GM12878 (cell line): Measurements from ENCODE around the gene BAK1. TPM values are rescaled to one million over a fixed set of nuclear protein-coding genes. Genes with fewer than 3 reads are reported as not detected.

Experiments
- ATAC-seq: fragments of 200-7000 bp; cut with Tn5 transposase; 3 replicates; pipeline ENCODE4 v1.9.1; 2020; ENCODE audit warnings: mild to moderate bottlenecking, moderate library complexity
- BruUV-seq: library from RNA; stranded (reverse); fragments of 400-500 nt; replicated peaks from 2 replicates; lab custom pipeline; 2021; lab: Mats Ljungman, UMichigan
- CTCF ChIA-PET: fragments of 300-600 bp; sonication (Branson Sonifier 250); formaldehyde crosslinking; extraction: SDS; loops from one replicate; lab custom pipeline; 2021; ENCODE audit warnings: inconsistent platforms; lab: Yijun Ruan, JAX
- POLR2A ChIA-PET: fragments of 350-600 bp; formaldehyde crosslinking; extraction: SDS; loops from one replicate; lab custom pipeline; 2021; ENCODE audit warnings: inconsistent platforms; lab: Charles Lee
- RAD21 ChIA-PET: fragments of 300-600 bp; sonication (Branson Sonifier 250); formaldehyde crosslinking; loops from one replicate; lab custom pipeline; 2023; ENCODE audit warnings: antibody characterized with exemption; ENCODE audit not compliant: unreplicated experiment; lab: Charles Lee
- SMC1A ChIA-PET: fragments of 300-600 bp; sonication (Branson Sonifier 250); formaldehyde crosslinking; loops from one replicate; lab custom pipeline; 2023; ENCODE audit not compliant: unreplicated experiment, uncharacterized antibody; lab: Charles Lee
- DNase-seq: peaks from one replicate; pipeline ENCODE4 v3.0.0-alpha.2; 2011; ENCODE audit warnings: low read depth, low spot score
- FAIRE-seq: peaks from 3 replicates; lab custom pipeline; 2011; peaks lifted over from hg19 to GRCh38; lab: Jason Lieb, UNC
- H2AFZ ChIP-seq: 2 replicates; pipeline ENCODE4 v1.6.0; 2011; ENCODE audit warnings: low read depth, low read length, control low read depth; ENCODE audit not compliant: control insufficient read depth
- H3K27ac ChIP-seq: 2 replicates; pipeline ENCODE4 v1.5.1; 2011; ENCODE audit warnings: control low read depth; ENCODE audit not compliant: control insufficient read depth, insufficient read depth
- H3K27me3 ChIP-seq, 2 experiments: replicated peaks in 1 of 2; 2 replicates each; pipeline versions ENCODE4 v1.6.0 to v1.6.1; 2011; ENCODE audit warnings: low read length in 1 of 2; ENCODE audit not compliant: control insufficient read depth in 2 of 2, insufficient read depth in 2 of 2
- H3K36me3 ChIP-seq, 2 experiments: 2 replicates each; pipeline ENCODE4 v1.5.1; 2011; ENCODE audit warnings: low read length in 1 of 2; ENCODE audit not compliant: control insufficient read depth in 2 of 2, insufficient read depth in 2 of 2
- H3K4me1 ChIP-seq: 2 replicates; pipeline ENCODE4 v1.6.1; 2011; ENCODE audit warnings: mild to moderate bottlenecking, low read length, moderate library complexity, mixed read lengths; ENCODE audit not compliant: control insufficient read depth, insufficient read depth
- H3K4me2 ChIP-seq: 2 replicates; pipeline ENCODE4 v1.6.0; 2011; ENCODE audit warnings: control low read depth; ENCODE audit not compliant: control insufficient read depth, insufficient read depth
- H3K4me3 ChIP-seq: fragments of 200-600 bp; sonication (generic); 2 replicates; pipeline ENCODE4 v1.5.1; 2016
- H3K79me2 ChIP-seq: 2 replicates; pipeline ENCODE4 v1.6.0; 2011; ENCODE audit warnings: low read length; ENCODE audit not compliant: control insufficient read depth, insufficient read depth
- H3K9ac ChIP-seq: 2 replicates; pipeline ENCODE4 v1.8.0; 2011; ENCODE audit warnings: low read length, control low read depth, mixed read lengths; ENCODE audit not compliant: control insufficient read depth, insufficient read depth
- H3K9me3 ChIP-seq: replicated peaks from 3 replicates; pipeline ENCODE4 v1.5.1; 2011; ENCODE audit warnings: mild to moderate bottlenecking, low read length; ENCODE audit not compliant: control insufficient read depth, insufficient read depth
- H4K20me1 ChIP-seq: 2 replicates; pipeline ENCODE4 v1.6.0; 2011; ENCODE audit not compliant: control insufficient read depth, insufficient read depth
- BHLHE40 ChIP-seq, 2 experiments: fragments of 450-650 bp in 1 of 2; IDR thresholded peaks; 2 replicates each; pipeline ENCODE4 v1.6.1; 2011 to 2017; ENCODE audit warnings: low read depth in 2 of 2, borderline replicate concordance in 1 of 2, improper control_type of control experiment in 1 of 2, low read length in 1 of 2, mild to moderate bottlenecking in 1 of 2
- CBX5 ChIP-seq: sonication (generic); IDR thresholded peaks from 2 replicates; pipeline ENCODE4 v1.6.1; 2016; ENCODE audit warnings: low read depth, moderate library complexity, mild to moderate bottlenecking, inconsistent platforms
- FOS ChIP-seq: IDR thresholded peaks from 3 replicates; pipeline ENCODE4 v1.6.1; 2011; ENCODE audit warnings: borderline replicate concordance; ENCODE audit not compliant: insufficient read length; ENCODE audit errors: extremely low read depth
- FOXM1 ChIP-seq: IDR thresholded peaks from 2 replicates; pipeline ENCODE4 v1.6.1; 2012; ENCODE audit warnings: low read depth, mild to moderate bottlenecking, inconsistent platforms, low read length, moderate library complexity
- IRF5 ChIP-seq: fragments of 450-650 bp; IDR thresholded peaks from 2 replicates; pipeline ENCODE4 v1.6.1; 2017; ENCODE audit warnings: borderline replicate concordance
- NRF1 ChIP-seq: conservative IDR thresholded peaks from 2 replicates; pipeline ENCODE4 v1.6.1; 2011; ENCODE audit warnings: mild to moderate bottlenecking, low read depth, low read length, improper control_type of control experiment
- RBBP5 ChIP-seq: fragments of 200-600 bp; sonication (generic); conservative IDR thresholded peaks from 2 replicates; pipeline ENCODE4 v1.6.1; 2016
- SREBF1 ChIP-seq: IDR thresholded peaks from 2 replicates; pipeline ENCODE4 v1.6.1; 2012; ENCODE audit warnings: mild to moderate bottlenecking, low read length
- ZNF207 ChIP-seq: fragments of 450-650 bp; IDR thresholded peaks from 2 replicates; pipeline ENCODE4 v1.6.1; 2014; ENCODE audit warnings: antibody characterized with exemption, mild to moderate bottlenecking, borderline replicate concordance
- WGBS: methylation state at CpG from one replicate; pipeline ENCODE4 v1.1.6; 2016; ENCODE audit warnings: low lambda C conversion rate; ENCODE audit not compliant: insufficient replicate concordance, insufficient coverage; ENCODE audit errors: missing lambda C conversion rate; 5-methylcytosine and 5-hydroxymethylcytosine counted together
- in situ Hi-C: fragments of 300-500 bp; cut with MboI; formaldehyde crosslinking; loops from 9 replicates; pipeline ENCODE4 v1.14.3; 2018; ENCODE audit warnings: mixed read lengths
- intact Hi-C: fragments of 100-400 bp; cut with micrococcal nuclease; formaldehyde crosslinking; loops from one replicate; pipeline ENCODE4 v1.14.2; 2022; ENCODE audit not compliant: unreplicated experiment
- polyA plus RNA-seq, 11 experiments: library from polyadenylated mRNA; depleted of rRNA in 4 of 11; unstranded in 6 of 11; stranded (reverse) in 5 of 11; fragments of >200 nt; fragmentation: Nextera tagmentation in 4 of 11; fragmentation: Illumina TruSeq in 1 of 11; extraction: Ambion mirVana in 4 of 11; extraction: Trizol in 1 of 11; gene quantifications; 1 replicate in 1 of 11; 2 replicates in 10 of 11; pipeline versions ENCODE4 v1.2.1 to v1.2.3, GENCODE V29; 2011 to 2016; ENCODE audit warnings: inconsistent platforms in 2 of 11, missing spikeins in 2 of 11, low read depth in 1 of 11
- total RNA-seq, 4 experiments: library from RNA; depleted of rRNA in 3 of 4; stranded (reverse); fragments of >200 nt in 3 of 4; fragmentation: Illumina TruSeq in 1 of 4; extraction: Trizol in 1 of 4; gene quantifications; 2 replicates each; pipeline versions ENCODE4 v1.2.1 to v1.2.3, GENCODE V29; 2013 to 2021

Gene BAK1
- total and polyA plus RNA-seq, 10 of the 15 experiments (the other 5 are each of a cell fraction or from before 2014, with no cell fraction given), result 6.3 to 65.8 (median 29.6) TPM

- ChIA-PET SMC1A (interaction anchor here (0.9 to 6.6 kb wide), 14 partner anchors 10 to 283 kb away, joined by 3 to 122 read pairs (median 7); partner anchors contain the start of genes BAK1 and ITPR3), CTCF (interaction anchor here (0.6 to 6.0 kb wide), 27 partner anchors 8 to 316 kb away, joined by 3 to 235 read pairs (median 5); partner anchors contain the start of genes BAK1, ITPR3, UQCC2 and ZBTB9)
- Histone ChIP-seq H4K20me1 (no peaks in the 10 kb centered on the region), H3K4me1 (no peaks in the 10 kb centered on the region), H3K79me2 (no peaks in the 10 kb centered on the region), H3K36me3 (no peaks in the 10 kb centered on the region), H3K27ac (no peak overlapping the region), H3K4me3 (no peak overlapping the region), H3K27me3 (no peaks in the 10 kb centered on the region; a peak in 1 of 4 replicates), H2AFZ (no peak overlapping the region), H3K9ac (no peak overlapping the region)
- BruUV-seq, result no TSS peak
- in situ Hi-C loops, result no loop called here
- WGBS, result 53% methylated on average over 8 of the region's 8 CpGs
- ATAC-seq, result peak; percentile 29
- no peak for FAIRE-seq
- no peak for DNase-seq
- TF ChIP-seq RBBP5, result no peak
- TF ChIP-seq, all 136 proteins: peak for 0
- ChIA-PET RAD21 (interaction anchor here (0.7 to 3.5 kb wide), 11 partner anchors 10 to 190 kb away, joined by 3 to 86 read pairs (median 8); partner anchors contain the start of genes BAK1 and ITPR3), POLR2A (interaction anchor here (0.6 to 1.6 kb wide), 5 partner anchors 9 to 20 kb away, joined by 3 to 11 read pairs (median 6); partner anchors contain the start of gene ITPR3)
- no peaks in the 10 kb centered on the region; the same call in 2 of the 3 replicates for H3K9me3 ChIP-seq
- no peak overlapping the region for H3K4me2 ChIP-seq
- intact Hi-C loops, result loop anchor here (1.0 kb wide), 1 partner anchor 17 kb away; no protein-coding TSS in a partner anchor
Measured at GRCh38 chr6:33607126-33607783, 27.2 kb upstream of the BAK1 start.

DNA sequence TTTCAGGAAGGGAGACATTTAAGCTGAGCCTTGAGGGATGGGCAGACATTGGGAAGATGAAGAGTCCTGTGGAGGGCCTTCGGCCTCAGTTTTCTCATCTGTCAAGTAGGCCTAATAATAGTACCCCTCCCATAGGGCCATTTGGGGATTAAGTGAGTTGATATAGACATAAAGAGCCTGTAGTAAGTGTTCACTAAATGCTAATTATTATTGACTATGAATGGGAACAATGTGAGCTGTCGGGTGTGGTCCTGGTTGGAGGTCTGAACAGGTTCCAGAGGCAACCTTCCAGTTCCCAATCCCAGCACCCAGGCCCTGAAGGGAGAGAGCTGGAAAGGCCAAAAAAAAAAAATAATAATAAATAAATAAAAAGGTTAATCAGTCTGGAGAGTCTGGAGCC is 26.6 kb upstream of the BAK1 start:
- DNase-seq, result no peak
- Histone ChIP-seq H2AFZ (no peak overlapping the region), H3K4me3 (no peak overlapping the region), H3K4me2 (no peak overlapping the region), H3K27me3 (no peaks in the 10 kb centered on the region; a peak in 1 of 4 replicates), H4K20me1 (no peaks in the 10 kb centered on the region), H3K36me3 (no peaks in the 10 kb centered on the region), H3K79me2 (no peaks in the 10 kb centered on the region), H3K4me1 (no peaks in the 10 kb centered on the region), H3K9ac (no peak overlapping the region), H3K9me3 (no peaks in the 10 kb centered on the region), H3K27ac (no peak overlapping the region)
- BruUV-seq, result no TSS peak
- TF ChIP-seq ZNF207 (no peak), CBX5 (no peak), FOXM1 (no peak), BHLHE40 (IDR thresholded peaks at IDR 0.05; ENCODE audit: borderline replicate concordance in 1 of 2, low read depth in 2 of 2, low read length in 1 of 2) (no peak), NRF1 (no peak), IRF5 (no peak), SREBF1 (no peak), FOS (no peak)
- ChIA-PET POLR2A (interaction anchor here (0.9 to 1.6 kb wide), 2 partner anchors 15 to 17 kb away, joined by 4 to 6 read pairs; no protein-coding TSS in a partner anchor), RAD21 (interaction anchor here (1.1 to 3.5 kb wide), 7 partner anchors 14 to 175 kb away, joined by 4 to 86 read pairs (median 9); partner anchors contain the start of genes BAK1 and ITPR3), CTCF (interaction anchor here (0.7 to 6.0 kb wide), 11 partner anchors 11 to 216 kb away, joined by 4 to 235 read pairs (median 8); partner anchors contain the start of genes ITPR3 and ZBTB9), SMC1A (interaction anchor here (1.6 to 6.6 kb wide), 8 partner anchors 9 to 94 kb away, joined by 5 to 122 read pairs (median 14); partner anchors contain the start of genes BAK1 and ITPR3)
- FAIRE-seq, result no peak
- 82% methylated on average over 2 of the region's 2 CpGs for WGBS
- in situ Hi-C loops, result no loop called here
- ATAC-seq, result no peak
- intact Hi-C loops, result loop anchor here (1.0 kb wide), 1 partner anchor 16 kb away; no protein-coding TSS in a partner anchor
